C4-2B (cell line): ENCODE results near the gene CARM1.

Source experiments
- H3K27ac ChIP-seq: fragments of 450-650 bp; 2 replicates; pipeline ENCODE4 v1.5.1; 2017
- ZFX ChIP-seq: fragments of 450-650 bp; IDR thresholded peaks from 2 replicates; pipeline ENCODE4 v1.6.1; 2017
- TF ChIP-seq, protein P1 (sequence below): fragments of 450-650 bp; conservative IDR thresholded peaks from 2 replicates; pipeline ENCODE4 v1.5.1; 2017; ENCODE audit warnings: mild to moderate bottlenecking

Gene CARM1

DNA sequence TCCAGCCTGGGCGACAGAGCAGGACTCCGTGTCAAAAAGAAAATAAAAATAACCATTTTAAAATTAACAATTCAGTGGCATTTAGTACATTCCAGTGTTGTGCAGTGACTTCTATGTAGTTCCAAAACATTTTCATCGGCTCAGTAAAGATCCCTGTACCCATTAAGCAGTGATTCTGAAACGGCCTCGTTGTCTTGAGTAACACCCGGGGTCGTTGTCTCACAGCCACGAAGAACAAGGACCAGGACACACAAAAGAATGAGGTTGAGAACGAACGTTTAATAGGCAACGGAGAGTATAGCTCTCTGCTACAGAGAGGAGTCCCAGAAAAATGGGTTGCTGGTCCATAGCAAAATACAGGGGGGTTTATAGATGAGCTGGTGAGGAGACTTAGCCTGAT, 33.0 kb upstream of the CARM1 start:
- no peak for TF ChIP-seq ZFX
- TF ChIP-seq, protein P1, sequence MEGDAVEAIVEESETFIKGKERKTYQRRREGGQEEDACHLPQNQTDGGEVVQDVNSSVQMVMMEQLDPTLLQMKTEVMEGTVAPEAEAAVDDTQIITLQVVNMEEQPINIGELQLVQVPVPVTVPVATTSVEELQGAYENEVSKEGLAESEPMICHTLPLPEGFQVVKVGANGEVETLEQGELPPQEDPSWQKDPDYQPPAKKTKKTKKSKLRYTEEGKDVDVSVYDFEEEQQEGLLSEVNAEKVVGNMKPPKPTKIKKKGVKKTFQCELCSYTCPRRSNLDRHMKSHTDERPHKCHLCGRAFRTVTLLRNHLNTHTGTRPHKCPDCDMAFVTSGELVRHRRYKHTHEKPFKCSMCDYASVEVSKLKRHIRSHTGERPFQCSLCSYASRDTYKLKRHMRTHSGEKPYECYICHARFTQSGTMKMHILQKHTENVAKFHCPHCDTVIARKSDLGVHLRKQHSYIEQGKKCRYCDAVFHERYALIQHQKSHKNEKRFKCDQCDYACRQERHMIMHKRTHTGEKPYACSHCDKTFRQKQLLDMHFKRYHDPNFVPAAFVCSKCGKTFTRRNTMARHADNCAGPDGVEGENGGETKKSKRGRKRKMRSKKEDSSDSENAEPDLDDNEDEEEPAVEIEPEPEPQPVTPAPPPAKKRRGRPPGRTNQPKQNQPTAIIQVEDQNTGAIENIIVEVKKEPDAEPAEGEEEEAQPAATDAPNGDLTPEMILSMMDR = no peak
- no peak overlapping the region for H3K27ac ChIP-seq

DNA sequence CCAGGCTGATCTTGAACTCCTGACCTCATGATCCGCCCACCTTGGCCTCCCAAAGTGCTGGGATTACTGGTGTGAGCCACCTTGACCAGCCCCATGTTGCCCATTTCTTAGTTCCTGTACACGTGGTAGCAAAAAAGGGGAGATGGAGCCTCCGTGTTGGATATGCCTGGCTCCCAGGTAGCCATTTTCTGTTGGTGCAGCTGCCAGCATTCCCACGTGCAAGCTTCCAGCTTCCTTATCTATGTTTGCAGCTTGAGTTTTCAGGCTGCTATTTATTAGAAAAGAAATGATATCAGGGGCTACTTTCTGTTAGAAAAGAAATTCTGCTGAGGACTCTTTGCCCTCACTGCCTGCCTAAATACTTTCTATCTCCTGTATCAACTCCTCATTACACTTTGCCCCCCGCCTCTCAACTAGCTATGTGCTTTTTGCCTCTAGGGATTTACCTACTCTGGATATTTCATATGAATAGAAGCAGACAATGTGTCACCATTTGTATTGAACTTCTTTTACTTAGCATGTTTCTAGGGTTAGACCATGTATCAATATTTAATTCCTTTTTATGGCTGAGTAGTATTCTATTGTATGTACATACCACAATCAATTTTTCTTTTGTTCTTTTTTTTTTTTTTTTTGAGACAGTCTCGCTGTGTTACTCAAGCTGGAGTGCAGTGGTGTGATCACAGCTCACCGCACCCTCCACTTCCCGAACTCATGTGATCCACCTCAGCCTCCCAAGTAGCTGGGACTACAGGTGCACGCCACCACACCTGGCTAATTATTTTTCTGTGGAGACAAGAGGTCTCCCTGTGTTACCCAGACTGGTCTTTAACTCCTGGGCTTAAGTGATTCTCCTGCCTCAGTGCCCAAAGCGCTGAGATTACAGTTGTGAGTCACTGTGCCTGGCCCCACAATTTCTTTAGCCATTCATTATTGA, 32.0 kb upstream of the CARM1 start:
- no peak for TF ChIP-seq ZFX
- TF ChIP-seq, protein P1 = no peak
- H3K27ac ChIP-seq = no peak overlapping the region

DNA sequence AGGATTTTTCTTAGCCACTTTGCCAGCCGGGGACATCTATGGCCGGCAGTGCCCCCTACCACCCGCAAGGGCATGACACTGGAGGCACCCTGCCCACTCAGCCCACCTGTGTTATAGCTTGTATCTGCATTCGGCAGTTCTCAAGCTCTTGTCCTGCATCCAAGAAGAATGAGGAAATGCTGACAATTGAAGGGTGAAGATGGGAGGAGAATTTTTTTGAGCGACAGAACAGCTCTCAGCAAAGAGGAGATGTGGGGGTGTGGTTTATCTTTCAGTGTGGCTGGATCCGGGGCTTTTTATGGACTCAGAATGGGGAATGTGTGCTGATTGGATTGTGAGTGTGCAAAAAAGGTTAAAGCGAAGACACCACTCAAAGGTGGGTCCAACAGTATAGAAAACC, 28.6 kb upstream of the CARM1 start:
- no peak overlapping the region for H3K27ac ChIP-seq
- TF ChIP-seq ZFX = no peak
- TF ChIP-seq, protein P1 = no peak

DNA sequence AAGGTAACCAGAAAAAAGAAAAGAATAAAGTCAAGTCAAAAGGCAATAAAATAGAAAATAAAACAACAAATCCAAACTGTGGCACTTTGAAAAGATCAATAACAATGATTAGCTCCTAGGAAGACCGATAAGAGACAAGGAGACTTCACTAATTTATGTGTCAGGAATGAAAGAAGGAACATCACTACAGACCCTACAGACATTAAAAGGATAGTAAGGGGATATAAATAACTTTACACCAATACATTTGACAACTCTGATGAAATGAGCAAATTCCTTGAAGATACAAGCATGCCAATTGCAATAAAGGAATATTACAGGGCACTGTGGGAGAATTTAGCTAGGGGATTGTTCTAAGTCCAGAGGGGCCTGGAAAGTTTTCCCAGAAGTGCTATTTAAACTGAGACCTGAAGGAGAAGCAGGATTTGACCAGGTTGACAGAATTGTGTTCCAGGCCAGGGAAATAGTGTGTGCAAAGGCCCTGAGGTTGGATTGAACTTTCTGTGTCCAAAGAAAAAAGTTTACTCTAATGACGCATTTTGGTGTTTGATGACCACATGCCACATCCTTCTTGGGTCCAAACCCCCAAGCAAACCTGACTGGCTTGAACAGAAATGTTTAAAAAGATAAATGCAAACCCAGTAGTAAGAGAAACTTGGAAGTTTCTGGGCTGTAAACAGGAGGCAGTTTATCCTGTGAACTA, 24.7 kb upstream of the CARM1 start:
- no peak for TF ChIP-seq ZFX
- TF ChIP-seq, protein P1 = no peak
- no peak overlapping the region for H3K27ac ChIP-seq

DNA sequence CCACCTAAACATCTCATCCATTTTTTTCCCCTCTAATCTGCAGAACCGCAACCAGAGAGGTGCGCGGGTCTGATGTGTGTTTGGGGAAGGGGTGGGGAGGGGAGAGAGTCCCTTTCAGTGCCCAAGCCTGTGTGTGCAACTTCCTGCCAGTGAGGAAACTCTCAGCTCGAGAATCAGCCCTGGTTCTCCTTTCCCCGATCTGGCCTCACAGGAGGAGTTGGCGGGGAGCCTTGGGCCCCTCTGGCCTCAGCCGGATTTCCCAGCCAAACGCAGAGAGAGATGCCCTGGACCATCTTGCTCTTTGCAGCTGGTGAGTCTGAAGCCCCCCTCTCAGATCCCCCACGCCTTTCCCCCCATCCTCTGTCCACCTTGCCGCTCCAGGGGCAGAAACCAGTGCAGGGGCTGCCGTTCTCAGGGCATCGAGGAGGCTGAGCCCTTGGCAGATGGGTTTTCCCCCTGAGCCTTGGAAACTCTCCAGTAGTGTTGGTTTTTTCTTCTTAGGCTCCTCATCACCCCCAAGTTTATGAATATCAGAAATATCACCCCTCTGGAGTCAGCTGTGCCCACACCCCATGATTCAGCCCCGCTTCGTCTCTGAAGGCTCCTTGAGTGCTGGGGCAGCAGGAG, 23.0 kb upstream of the CARM1 start, which contains the start of gene C19orf38:
Gene C19orf38 (plus strand): TSS at position 186 of the 627 bp plus-strand sequence. CDS start 94 bp downstream, at position 280.
- H3K27ac ChIP-seq = no peak within 1 kb of the TSS
- TF ChIP-seq ZFX = no peak
- TF ChIP-seq, protein P1 = no peak

DNA sequence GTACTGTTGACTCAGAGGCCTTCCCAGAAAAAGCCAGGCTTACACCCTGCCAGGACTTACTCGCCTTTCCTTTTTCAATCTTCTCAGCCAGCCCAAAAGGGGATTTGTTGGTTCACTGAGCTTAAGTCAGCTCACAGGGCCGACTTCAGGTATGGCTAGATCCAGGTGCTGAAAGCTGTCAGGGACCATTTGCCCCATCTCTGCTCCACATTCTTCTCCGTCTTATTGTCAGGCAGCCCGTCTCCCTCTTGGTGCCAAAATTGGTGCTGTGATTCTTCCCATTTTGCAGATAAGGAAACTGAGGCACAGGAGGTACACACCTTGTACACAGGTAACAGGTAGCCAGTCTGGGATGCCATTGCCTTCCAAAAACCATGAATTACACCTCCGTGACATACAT, 20.7 kb upstream of the CARM1 start:
- no peak overlapping the region for H3K27ac ChIP-seq
- no peak for TF ChIP-seq ZFX
- TF ChIP-seq, protein P1 = no peak
